Central memory CD8-positive, alpha-beta T cell (primary cell): ENCODE measurements around the gene CTXN2.

Source experiments
- ATAC-seq: fragments of 150-1000 bp; cut with Tn5 transposase; replicated peaks from 2 replicates; pipeline ENCODE4 v1.10.0; 2022; ENCODE audit warnings: mild to moderate bottlenecking, moderate FRiP score, moderate number of reproducible peaks; ENCODE audit not compliant: poor library complexity, severe bottlenecking; ENCODE audit errors: extremely low read depth
- DNase-seq, 2 donors: peaks; one replicate each; pipeline ENCODE4 v3.0.0; 2021; ENCODE audit warnings: low spot score in 2 of 2
- H3K27ac Mint-ChIP-seq: one replicate; pipeline ENCODE4 v1.8.0; 2022; ENCODE audit warnings: low read depth, mild to moderate bottlenecking, moderate library complexity, mixed read lengths
- H3K27me3 Mint-ChIP-seq: one replicate; pipeline ENCODE4 v1.8.0; 2022; ENCODE audit warnings: mixed read lengths
- H3K36me3 Mint-ChIP-seq: one replicate; pipeline ENCODE4 v1.8.0; 2022; ENCODE audit warnings: mild to moderate bottlenecking, moderate library complexity, mixed read lengths; ENCODE audit not compliant: insufficient read depth
- H3K4me1 Mint-ChIP-seq: one replicate; pipeline ENCODE4 v1.8.0; 2022; ENCODE audit warnings: mixed read lengths
- H3K4me3 Mint-ChIP-seq: one replicate; pipeline ENCODE4 v1.8.0; 2022; ENCODE audit warnings: mild to moderate bottlenecking, moderate library complexity, mixed read lengths
- H3K9me3 Mint-ChIP-seq: one replicate; pipeline ENCODE4 v1.8.0; 2022; ENCODE audit warnings: mixed read lengths

Gene CTXN2

DNA sequence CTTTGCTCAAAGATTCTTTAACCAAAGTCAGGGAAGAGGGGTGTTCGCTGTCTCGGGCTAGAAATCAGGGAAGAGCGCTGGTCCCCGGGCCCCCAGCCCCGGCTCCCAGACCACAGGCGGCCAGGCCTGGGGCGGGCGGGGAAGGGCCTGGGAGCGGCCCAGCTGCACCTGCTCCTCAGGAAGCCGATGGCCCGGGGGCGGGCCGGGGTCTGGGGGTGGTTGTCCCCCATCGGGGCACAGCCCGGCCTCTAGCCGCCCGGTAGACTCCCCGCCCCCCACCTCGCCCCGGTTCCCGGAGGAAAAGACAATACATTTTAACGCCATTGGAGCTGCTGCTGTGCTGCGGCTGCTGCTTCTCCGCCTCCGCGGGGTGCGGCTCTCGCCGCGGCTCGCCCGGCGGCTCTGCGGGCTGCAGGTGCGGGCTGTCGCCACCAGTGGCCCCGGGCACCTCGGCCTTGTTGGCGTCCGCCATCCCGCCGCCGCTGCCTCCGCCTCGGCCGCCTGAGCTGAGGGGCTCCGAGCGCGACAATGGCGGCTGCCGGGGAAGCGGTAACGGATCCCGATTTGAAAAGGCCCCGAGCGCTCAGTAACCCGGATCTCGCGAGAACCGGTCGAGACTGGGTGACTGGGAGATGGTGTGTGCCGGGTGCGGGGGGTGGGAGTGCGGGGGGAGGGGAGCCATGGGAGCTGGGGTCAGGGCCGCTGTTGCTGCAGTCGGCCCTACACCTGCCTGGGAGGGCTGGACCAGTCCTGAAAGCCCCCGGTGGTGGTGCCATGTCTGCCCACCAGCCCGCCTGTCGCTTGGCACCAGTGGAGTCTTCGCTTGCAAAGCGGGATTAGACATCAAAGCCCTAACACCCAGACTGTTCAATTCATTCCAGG lies 13.5 kb upstream of the CTXN2 start, which contains the start of gene MYEF2:
Gene MYEF2 (minus strand): TSS at position 530 of the 882 bp plus-strand sequence. CDS start 58 bp downstream, at position 472.
- H3K36me3 Mint-ChIP-seq, result peaks cover 2% of the 10 kb centered on the region
- peak; percentile 63 for ATAC-seq

GRCh38 chr15:48178648-48178931 lies 12.9 kb upstream of the CTXN2 start:
- Mint-ChIP-seq H3K27me3 (peaks cover 21% of the 10 kb centered on the region), H3K36me3 (peaks cover 2% of the 10 kb centered on the region), H3K4me1 (peaks cover 14% of the 10 kb centered on the region), H3K4me3 (peak overlapping the region; percentile 29), H3K27ac (no peak overlapping the region), H3K9me3 (no peaks in the 10 kb centered on the region)
- no peak for ATAC-seq
- no peak for DNase-seq

More for the DNA sequence above, 13.5 kb upstream of the CTXN2 start, which contains the start of gene MYEF2:
- Mint-ChIP-seq H3K27me3 (peaks cover 21% of the 10 kb centered on the region), H3K9me3 (no peaks in the 10 kb centered on the region), H3K4me1 (peaks cover 14% of the 10 kb centered on the region), H3K27ac (peak within 1 kb of the TSS; percentile 88), H3K4me3 (peak within 1 kb of the TSS; percentile 87)
- DNase-seq, result peak; percentile 29 to 42

DNA sequence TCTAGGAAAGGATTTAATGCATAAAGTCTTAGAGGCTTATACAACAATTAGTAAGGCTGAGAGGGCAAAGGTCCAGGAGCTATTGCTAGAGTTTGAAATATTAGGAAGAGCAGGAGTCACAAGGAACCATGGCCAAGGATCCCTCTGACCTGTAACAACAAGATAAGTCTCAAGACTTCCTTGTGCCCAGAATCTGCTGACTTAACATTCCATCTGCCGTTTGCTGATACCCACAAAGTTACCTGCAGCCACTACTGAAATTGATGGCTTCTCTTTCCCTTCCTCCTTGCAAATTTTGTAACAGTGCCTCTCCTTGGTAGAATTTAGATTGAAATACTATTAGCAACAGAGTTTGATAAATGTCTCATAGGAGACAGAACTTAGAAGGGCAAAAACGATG lies 8.7 kb upstream of the CTXN2 start:
- Mint-ChIP-seq H3K9me3 (no peaks in the 10 kb centered on the region), H3K4me3 (no peak overlapping the region), H3K27me3 (peaks cover 31% of the 10 kb centered on the region), H3K4me1 (no peaks in the 10 kb centered on the region), H3K27ac (no peak overlapping the region), H3K36me3 (no peaks in the 10 kb centered on the region)
- DNase-seq (no peak), ATAC-seq (no peak)

DNA sequence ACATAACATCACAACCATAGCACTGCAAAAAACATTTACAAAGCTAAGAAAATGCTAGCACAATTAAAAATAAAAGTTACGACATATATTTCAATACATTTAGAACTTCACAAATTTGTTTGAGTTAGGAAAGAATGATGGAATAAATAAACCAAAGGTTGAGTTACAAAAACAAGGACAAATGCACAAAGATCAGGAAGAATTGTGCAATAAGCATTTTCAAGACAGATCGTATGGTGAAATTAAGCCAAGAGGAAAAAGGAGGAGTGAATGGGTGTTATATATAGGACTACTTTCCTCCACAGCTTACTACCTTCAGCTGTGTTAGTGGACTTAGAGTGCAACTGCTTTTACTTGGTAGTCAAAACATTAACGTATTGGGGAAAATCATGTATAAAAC lies 5.9 kb upstream of the CTXN2 start:
- ATAC-seq, result no peak
- Mint-ChIP-seq H3K9me3 (no peaks in the 10 kb centered on the region), H3K4me3 (no peak overlapping the region), H3K27ac (no peak overlapping the region), H3K36me3 (no peaks in the 10 kb centered on the region), H3K4me1 (no peaks in the 10 kb centered on the region), H3K27me3 (peaks cover 33% of the 10 kb centered on the region)
- no peak for DNase-seq

DNA sequence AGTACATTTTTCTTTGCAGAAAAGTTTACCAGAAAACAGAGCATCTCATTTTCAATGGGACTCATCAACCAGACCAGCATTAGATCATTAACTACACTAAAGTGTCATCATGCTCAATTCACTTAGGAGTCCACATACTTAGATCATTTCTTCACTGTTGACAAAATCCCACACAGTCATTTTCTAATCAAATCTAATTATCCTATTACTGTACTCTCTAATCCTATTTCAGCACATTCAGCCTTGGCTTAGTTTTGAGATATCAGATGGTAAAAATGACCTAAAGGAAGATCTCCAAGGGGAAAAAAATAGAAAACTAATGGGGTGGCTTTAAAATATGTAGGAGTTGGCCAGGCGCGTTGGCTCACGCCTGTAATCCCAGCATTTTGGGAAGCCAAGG lies 5.2 kb upstream of the CTXN2 start:
- DNase-seq (no peak), ATAC-seq (no peak)
- Mint-ChIP-seq H3K27me3 (peaks cover 40% of the 10 kb centered on the region), H3K36me3 (no peaks in the 10 kb centered on the region), H3K27ac (no peak overlapping the region), H3K4me3 (no peak overlapping the region), H3K9me3 (no peaks in the 10 kb centered on the region), H3K4me1 (no peaks in the 10 kb centered on the region)

GRCh38 chr15:48190932-48191573 lies 412 bp upstream of the CTXN2 start:
- H3K4me3 Mint-ChIP-seq, result no peak overlapping the region
- H3K9me3 Mint-ChIP-seq, result peaks cover 4% of the 10 kb centered on the region
- H3K27ac Mint-ChIP-seq, result no peak overlapping the region
- H3K36me3 Mint-ChIP-seq, result no peaks in the 10 kb centered on the region
- DNase-seq (no peak), ATAC-seq (no peak)
- peaks cover 34% of the 10 kb centered on the region for H3K27me3 Mint-ChIP-seq
- H3K4me1 Mint-ChIP-seq, result no peaks in the 10 kb centered on the region

DNA sequence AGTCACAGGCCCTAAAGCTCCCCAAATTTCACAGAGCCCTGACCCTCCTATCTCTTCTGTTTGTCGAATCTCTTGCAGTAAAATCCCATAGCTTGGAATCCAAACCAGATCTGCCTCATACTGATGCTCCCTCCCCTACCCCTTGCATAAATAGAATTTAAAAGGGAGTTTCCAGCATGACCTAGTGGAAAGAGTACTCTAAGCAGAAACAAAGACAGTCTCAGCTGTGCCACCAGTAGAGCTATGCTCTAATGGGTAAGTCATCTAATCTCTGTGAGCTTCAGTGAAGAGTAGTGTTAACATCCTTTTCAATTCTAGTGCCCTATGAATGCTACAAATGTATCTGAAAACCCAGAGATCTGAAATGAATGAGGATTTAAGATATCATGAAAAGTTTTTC lies 10.6 kb downstream of the CTXN2 start:
- peaks cover 1% of the 10 kb centered on the region for H3K36me3 Mint-ChIP-seq
- H3K27ac Mint-ChIP-seq, result no peak overlapping the region
- peaks cover 34% of the 10 kb centered on the region for H3K27me3 Mint-ChIP-seq
- no peaks in the 10 kb centered on the region for H3K4me1 Mint-ChIP-seq
- no peaks in the 10 kb centered on the region for H3K9me3 Mint-ChIP-seq
- H3K4me3 Mint-ChIP-seq, result no peak overlapping the region
- DNase-seq (no peak), ATAC-seq (no peak)

DNA sequence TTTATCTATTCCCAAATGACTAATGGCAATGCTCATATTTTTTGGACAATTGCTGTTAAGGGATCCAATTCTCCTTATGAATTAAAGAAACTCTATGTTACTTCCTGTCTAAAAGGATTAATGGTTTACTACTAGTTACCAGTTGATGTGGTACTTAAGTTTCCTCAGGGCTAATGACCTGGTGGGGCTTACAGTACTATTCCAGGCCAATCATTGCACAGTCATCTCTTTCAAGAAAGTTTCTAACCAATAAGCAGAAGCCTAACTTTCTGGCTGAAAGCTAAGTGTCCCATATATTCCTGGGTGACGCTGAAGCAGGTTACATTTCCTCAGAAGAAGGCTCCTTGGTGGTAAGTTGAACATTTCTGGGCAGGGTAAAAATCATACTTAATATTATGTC lies 14.5 kb downstream of the CTXN2 start, which contains the start of gene SLC12A1:
Gene SLC12A1 (plus strand): TSS at position 322 of the 400 bp plus-strand sequence. CDS start 1,418 bp downstream, outside the sequence.
- no peak for DNase-seq
- Mint-ChIP-seq H3K27me3 (peaks cover 22% of the 10 kb centered on the region), H3K9me3 (no peaks in the 10 kb centered on the region), H3K27ac (no peak within 1 kb of the TSS), H3K36me3 (peaks cover 1% of the 10 kb centered on the region), H3K4me3 (no peak within 1 kb of the TSS), H3K4me1 (no peaks in the 10 kb centered on the region)
- no peak for ATAC-seq

GRCh38 chr15:48221261-48221660 lies 29.8 kb downstream of the CTXN2 start:
- no peaks in the 10 kb centered on the region for H3K9me3 Mint-ChIP-seq
- H3K27ac Mint-ChIP-seq, result no peak overlapping the region
- DNase-seq (no peak), ATAC-seq (no peak)
- no peaks in the 10 kb centered on the region for H3K36me3 Mint-ChIP-seq
- H3K27me3 Mint-ChIP-seq, result peaks cover 12% of the 10 kb centered on the region
- H3K4me3 Mint-ChIP-seq, result no peak overlapping the region
- no peaks in the 10 kb centered on the region for H3K4me1 Mint-ChIP-seq

DNA sequence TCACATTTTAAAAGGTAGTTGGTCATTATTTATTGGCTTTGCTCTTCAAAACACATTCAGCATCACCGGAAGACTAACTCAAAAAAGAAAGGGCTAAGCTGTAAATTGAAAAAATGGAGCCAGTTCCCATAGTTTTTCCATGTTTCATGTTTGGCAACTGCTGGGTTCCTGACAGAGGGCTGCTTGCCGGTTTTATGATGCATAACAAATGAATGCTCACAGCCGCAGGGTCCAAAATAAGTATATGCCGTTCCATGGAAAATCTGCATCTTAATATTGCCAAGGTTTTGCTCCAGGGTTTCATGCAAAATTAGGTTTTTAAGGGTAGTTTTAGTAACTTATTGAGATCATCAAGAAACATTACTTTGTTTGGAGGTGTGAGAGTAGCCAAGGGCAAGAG lies 30.4 kb downstream of the CTXN2 start:
- ATAC-seq, result no peak
- H3K27me3 Mint-ChIP-seq, result peaks cover 12% of the 10 kb centered on the region
- H3K4me1 Mint-ChIP-seq, result no peaks in the 10 kb centered on the region
- no peaks in the 10 kb centered on the region for H3K36me3 Mint-ChIP-seq
- no peak for DNase-seq
- H3K4me3 Mint-ChIP-seq, result no peak overlapping the region
- H3K27ac Mint-ChIP-seq, result no peak overlapping the region
- no peaks in the 10 kb centered on the region for H3K9me3 Mint-ChIP-seq

DNA sequence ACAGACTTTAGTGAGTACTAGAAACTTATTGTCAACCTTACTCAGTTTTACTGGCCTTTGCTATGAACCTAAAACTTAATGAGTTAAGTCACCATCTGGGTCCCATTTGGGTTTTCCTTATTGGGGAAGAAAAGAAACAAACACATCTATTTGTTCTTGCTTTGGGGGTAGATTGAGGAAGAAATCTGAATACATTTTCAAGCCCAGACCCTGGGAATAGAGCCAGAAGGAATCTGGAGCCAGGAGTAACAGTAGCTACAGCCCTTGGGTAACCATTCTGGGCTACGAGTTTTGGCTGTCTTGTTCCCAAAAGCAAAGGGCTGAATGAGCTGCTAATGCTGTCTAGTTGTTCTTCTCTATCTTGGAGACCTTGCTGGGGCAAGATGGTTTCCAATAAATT lies 31.2 kb downstream of the CTXN2 start:
- Mint-ChIP-seq H3K4me1 (no peaks in the 10 kb centered on the region), H3K9me3 (no peaks in the 10 kb centered on the region), H3K4me3 (no peak overlapping the region), H3K27me3 (peaks cover 12% of the 10 kb centered on the region), H3K27ac (no peak overlapping the region), H3K36me3 (no peaks in the 10 kb centered on the region)
- ATAC-seq (no peak), DNase-seq (no peak)

GRCh38 chr15:48225771-48226170 lies 34.3 kb downstream of the CTXN2 start:
- no peaks in the 10 kb centered on the region for H3K36me3 Mint-ChIP-seq
- no peaks in the 10 kb centered on the region for H3K9me3 Mint-ChIP-seq
- no peak overlapping the region for H3K4me3 Mint-ChIP-seq
- DNase-seq, result no peak
- ATAC-seq, result no peak
- H3K27ac Mint-ChIP-seq, result no peak overlapping the region
- no peaks in the 10 kb centered on the region for H3K4me1 Mint-ChIP-seq
- peaks cover 12% of the 10 kb centered on the region for H3K27me3 Mint-ChIP-seq

DNA sequence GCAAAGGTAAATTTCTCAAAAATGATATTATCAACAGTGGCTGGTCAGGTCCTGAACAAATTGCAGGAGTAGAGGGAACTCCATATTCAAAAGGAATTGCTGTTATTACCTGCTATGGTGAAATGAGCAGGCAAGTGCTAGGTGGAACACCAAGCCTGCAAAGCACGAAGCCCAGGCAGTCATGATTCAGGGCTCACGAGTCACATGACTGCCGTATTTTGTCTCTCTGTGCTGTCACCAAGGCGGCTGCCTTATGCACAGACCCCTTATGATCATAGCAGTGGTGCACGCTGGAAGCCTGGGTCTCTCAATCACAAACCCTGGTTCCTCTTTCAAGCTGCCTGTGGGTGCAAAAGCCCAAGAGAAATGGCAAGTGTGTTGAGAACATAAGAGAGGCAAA lies 39.0 kb downstream of the CTXN2 start:
- DNase-seq (no peak), ATAC-seq (no peak)
- H3K4me1 Mint-ChIP-seq, result no peaks in the 10 kb centered on the region
- H3K9me3 Mint-ChIP-seq, result no peaks in the 10 kb centered on the region
- no peak overlapping the region for H3K27ac Mint-ChIP-seq
- no peaks in the 10 kb centered on the region for H3K36me3 Mint-ChIP-seq
- no peak overlapping the region for H3K4me3 Mint-ChIP-seq
- H3K27me3 Mint-ChIP-seq, result peaks cover 19% of the 10 kb centered on the region
